Astrocyte (in vitro differentiated cells and primary cell): ENCODE data around the gene CALD1. TPM values are rescaled to one million over a fixed set of nuclear protein-coding genes. Genes with fewer than 3 reads are reported as not detected.

ENCODE experiments used
- DNase-seq: peaks from one replicate; pipeline ENCODE4 v3.0.0-alpha.2; 2010; ENCODE audit warnings: low read depth
- FAIRE-seq: peaks from 2 replicates; lab custom pipeline; 2011; peaks lifted over from hg19 to GRCh38; lab: Jason Lieb, UNC
- H2AFZ ChIP-seq: 2 replicates; pipeline ENCODE4 v1.6.0; 2012; ENCODE audit warnings: low read depth, low read length, inconsistent platforms
- H3K27ac ChIP-seq: 2 replicates; pipeline ENCODE4 v1.5.1; 2011; ENCODE audit warnings: low read depth, low read length, inconsistent platforms
- H3K27me3 ChIP-seq: 2 replicates; pipeline ENCODE4 v1.6.0; 2011; ENCODE audit warnings: low read length, inconsistent platforms; ENCODE audit not compliant: insufficient read depth
- H3K36me3 ChIP-seq: 2 replicates; pipeline ENCODE4 v1.5.1; 2011; ENCODE audit warnings: low read length, inconsistent platforms; ENCODE audit not compliant: insufficient read depth
- H3K4me1 ChIP-seq: 2 replicates; pipeline ENCODE4 v1.5.1; 2011; ENCODE audit warnings: low read length, inconsistent platforms; ENCODE audit not compliant: insufficient read depth
- H3K4me2 ChIP-seq: 2 replicates; pipeline ENCODE4 v1.6.0; 2012; ENCODE audit warnings: low read length, inconsistent platforms
- H3K4me3 ChIP-seq: 2 replicates; pipeline ENCODE4 v1.5.1; 2011; ENCODE audit warnings: low read depth, mild to moderate bottlenecking, low read length, inconsistent platforms; ENCODE audit not compliant: insufficient read depth
- H3K79me2 ChIP-seq: 2 replicates; pipeline ENCODE4 v1.6.0; 2012; ENCODE audit warnings: mild to moderate bottlenecking, low read length, inconsistent platforms; ENCODE audit not compliant: insufficient read depth
- H3K9ac ChIP-seq: 2 replicates; pipeline ENCODE4 v1.6.0; 2012; ENCODE audit warnings: mild to moderate bottlenecking, low read length, inconsistent platforms
- H3K9me3 ChIP-seq: 2 replicates; pipeline ENCODE4 v1.5.1; 2012; ENCODE audit warnings: low read depth, mild to moderate bottlenecking, low read length, inconsistent platforms; ENCODE audit not compliant: insufficient read depth
- H4K20me1 ChIP-seq: 2 replicates; pipeline ENCODE4 v1.6.0; 2012; ENCODE audit warnings: low read length, inconsistent platforms; ENCODE audit not compliant: insufficient read depth
- H3K27ac Mint-ChIP-seq: one replicate; pipeline ENCODE4 v1.8.0; 2021; ENCODE audit warnings: mild to moderate bottlenecking, mixed read lengths; ENCODE audit not compliant: unreplicated experiment
- H3K27me3 Mint-ChIP-seq: one replicate; pipeline ENCODE4 v1.8.0; 2021; ENCODE audit warnings: low read depth, mixed read lengths; ENCODE audit not compliant: unreplicated experiment
- H3K36me3 Mint-ChIP-seq: one replicate; pipeline ENCODE4 v1.8.0; 2021; ENCODE audit warnings: low read depth, mixed read lengths; ENCODE audit not compliant: unreplicated experiment
- H3K4me1 Mint-ChIP-seq: one replicate; pipeline ENCODE4 v1.8.0; 2021; ENCODE audit warnings: low read depth, mixed read lengths; ENCODE audit not compliant: unreplicated experiment
- H3K4me3 Mint-ChIP-seq: one replicate; pipeline ENCODE4 v1.8.0; 2021; ENCODE audit warnings: mild to moderate bottlenecking, moderate library complexity, mixed read lengths; ENCODE audit not compliant: unreplicated experiment
- H3K9me3 Mint-ChIP-seq: one replicate; pipeline ENCODE4 v1.8.0; 2021; ENCODE audit warnings: mild to moderate bottlenecking, mixed read lengths; ENCODE audit not compliant: unreplicated experiment
- EZH2 ChIP-seq: IDR thresholded peaks from 2 replicates; pipeline ENCODE4 v1.6.1; 2012; ENCODE audit warnings: mild to moderate bottlenecking, low read length, inconsistent platforms; ENCODE audit not compliant: insufficient read depth
- total RNA-seq: library from RNA; stranded (reverse); gene quantifications from 2 replicates; pipeline ENCODE4 v1.2.1, GENCODE V29; 2021
- TF ChIP-seq, protein P1 (sequence below): IDR thresholded peaks from 2 replicates; pipeline ENCODE4 v1.5.1; 2011; ENCODE audit warnings: low read depth, mild to moderate bottlenecking, inconsistent platforms, low read length, moderate library complexity; ENCODE audit not compliant: insufficient read depth

CALD1 gene
- total RNA-seq, 1 donor from 2014 or later, result 1,872 TPM

DNA sequence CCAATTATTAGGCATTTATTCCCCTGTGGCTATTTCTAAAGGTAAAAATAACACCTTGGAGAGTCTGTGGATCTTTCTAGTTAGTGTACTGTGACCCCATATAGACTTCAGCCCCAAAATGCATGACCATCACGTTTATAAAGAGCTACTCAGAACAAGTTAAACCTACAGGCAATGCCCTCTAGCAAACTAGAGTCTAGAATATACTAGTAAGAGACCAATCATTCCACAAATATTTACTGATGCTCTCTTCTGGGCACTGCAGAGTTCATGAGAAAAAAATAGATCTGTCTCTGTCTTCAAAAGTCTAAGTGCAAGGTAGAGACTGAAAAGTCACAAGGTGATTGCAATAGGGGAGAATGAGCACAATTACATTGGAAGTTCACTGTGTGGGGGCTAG is 20.5 kb upstream of the CALD1 start:
- H4K20me1 ChIP-seq, result no peaks in the 10 kb centered on the region
- peaks cover 53% of the 10 kb centered on the region for H3K4me1 Mint-ChIP-seq
- no peak overlapping the region for H3K4me3 ChIP-seq
- no peaks in the 10 kb centered on the region for H3K36me3 ChIP-seq
- no peaks in the 10 kb centered on the region for H3K36me3 Mint-ChIP-seq
- no peak for DNase-seq
- H3K27ac Mint-ChIP-seq, result peak overlapping the region; percentile 36
- no peak for TF ChIP-seq EZH2
- TF ChIP-seq, protein P1, sequence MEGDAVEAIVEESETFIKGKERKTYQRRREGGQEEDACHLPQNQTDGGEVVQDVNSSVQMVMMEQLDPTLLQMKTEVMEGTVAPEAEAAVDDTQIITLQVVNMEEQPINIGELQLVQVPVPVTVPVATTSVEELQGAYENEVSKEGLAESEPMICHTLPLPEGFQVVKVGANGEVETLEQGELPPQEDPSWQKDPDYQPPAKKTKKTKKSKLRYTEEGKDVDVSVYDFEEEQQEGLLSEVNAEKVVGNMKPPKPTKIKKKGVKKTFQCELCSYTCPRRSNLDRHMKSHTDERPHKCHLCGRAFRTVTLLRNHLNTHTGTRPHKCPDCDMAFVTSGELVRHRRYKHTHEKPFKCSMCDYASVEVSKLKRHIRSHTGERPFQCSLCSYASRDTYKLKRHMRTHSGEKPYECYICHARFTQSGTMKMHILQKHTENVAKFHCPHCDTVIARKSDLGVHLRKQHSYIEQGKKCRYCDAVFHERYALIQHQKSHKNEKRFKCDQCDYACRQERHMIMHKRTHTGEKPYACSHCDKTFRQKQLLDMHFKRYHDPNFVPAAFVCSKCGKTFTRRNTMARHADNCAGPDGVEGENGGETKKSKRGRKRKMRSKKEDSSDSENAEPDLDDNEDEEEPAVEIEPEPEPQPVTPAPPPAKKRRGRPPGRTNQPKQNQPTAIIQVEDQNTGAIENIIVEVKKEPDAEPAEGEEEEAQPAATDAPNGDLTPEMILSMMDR, result no peak
- H3K9ac ChIP-seq, result no peak overlapping the region
- H2AFZ ChIP-seq, result no peak overlapping the region
- no peaks in the 10 kb centered on the region for H3K27me3 ChIP-seq
- H3K79me2 ChIP-seq, result no peaks in the 10 kb centered on the region
- no peaks in the 10 kb centered on the region for H3K27me3 Mint-ChIP-seq
- H3K27ac ChIP-seq, result no peak overlapping the region
- H3K4me3 Mint-ChIP-seq, result peak overlapping the region; percentile 11
- no peaks in the 10 kb centered on the region for H3K9me3 Mint-ChIP-seq
- no peak for FAIRE-seq
- H3K9me3 ChIP-seq, result no peaks in the 10 kb centered on the region
- no peaks in the 10 kb centered on the region for H3K4me1 ChIP-seq
- no peak overlapping the region for H3K4me2 ChIP-seq

DNA sequence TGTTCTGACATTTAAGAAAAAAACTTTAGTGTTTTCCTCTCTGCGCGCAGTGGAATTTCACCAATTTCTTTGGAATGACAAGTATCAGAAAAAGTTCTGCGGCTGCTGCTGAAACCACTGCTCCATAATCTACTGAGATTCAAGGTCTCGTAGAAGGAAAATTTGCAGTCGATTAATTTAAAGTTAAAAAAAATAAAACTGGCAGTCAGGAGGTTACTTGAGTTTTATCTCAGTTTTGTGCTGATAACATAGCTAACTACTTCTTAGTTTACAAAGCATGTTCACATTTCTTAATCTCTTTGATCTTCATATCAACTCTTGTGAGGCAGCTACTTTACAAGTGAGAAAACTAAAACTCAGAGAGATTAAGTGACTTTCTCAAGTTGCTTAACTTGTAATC is 18.2 kb upstream of the CALD1 start:
- H3K27ac ChIP-seq, result peak overlapping the region; percentile 31
- peak overlapping the region; percentile 24 for H3K9ac ChIP-seq
- no peak for FAIRE-seq
- H3K4me3 ChIP-seq, result no peak overlapping the region
- no peak overlapping the region for H2AFZ ChIP-seq
- peak overlapping the region; percentile 44 for H3K4me2 ChIP-seq
- peak; percentile 61 for DNase-seq
- H3K36me3 ChIP-seq, result no peaks in the 10 kb centered on the region
- no peaks in the 10 kb centered on the region for H3K27me3 Mint-ChIP-seq
- no peaks in the 10 kb centered on the region for H3K4me1 ChIP-seq
- no peaks in the 10 kb centered on the region for H3K27me3 ChIP-seq
- TF ChIP-seq, protein P1, result no peak
- TF ChIP-seq EZH2, result no peak
- H3K4me1 Mint-ChIP-seq, result peaks cover 52% of the 10 kb centered on the region
- no peaks in the 10 kb centered on the region for H4K20me1 ChIP-seq
- H3K79me2 ChIP-seq, result no peaks in the 10 kb centered on the region
- H3K9me3 ChIP-seq, result no peaks in the 10 kb centered on the region
- peak overlapping the region; percentile 60 for H3K4me3 Mint-ChIP-seq
- peaks cover 3% of the 10 kb centered on the region for H3K9me3 Mint-ChIP-seq
- H3K36me3 Mint-ChIP-seq, result peaks cover 9% of the 10 kb centered on the region
- peak overlapping the region; percentile 93 for H3K27ac Mint-ChIP-seq

DNA sequence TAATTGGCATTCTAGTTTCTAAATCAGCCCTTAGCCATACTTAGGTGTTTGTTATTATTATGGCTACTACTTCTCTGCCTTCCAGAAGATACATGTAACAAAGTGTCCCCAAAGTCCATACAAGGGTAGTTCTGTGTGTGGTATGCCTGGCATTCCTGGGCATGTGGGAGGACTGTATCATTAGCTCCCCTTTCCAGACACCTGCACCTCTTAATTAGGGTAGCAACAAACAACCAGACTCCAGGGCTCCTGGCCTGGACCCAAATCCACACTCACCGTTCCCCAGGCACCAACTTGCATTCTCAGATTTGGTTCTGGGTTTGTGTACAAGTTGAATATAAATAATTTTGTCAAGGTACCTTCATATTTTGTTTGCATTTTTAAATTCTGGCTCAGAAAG is 15.5 kb upstream of the CALD1 start:
- no peak for TF ChIP-seq EZH2
- TF ChIP-seq, protein P1, result no peak
- no peaks in the 10 kb centered on the region for H3K9me3 ChIP-seq
- H2AFZ ChIP-seq, result no peak overlapping the region
- peaks cover 57% of the 10 kb centered on the region for H3K4me1 Mint-ChIP-seq
- no peak for FAIRE-seq
- H3K27me3 ChIP-seq, result no peaks in the 10 kb centered on the region
- no peak overlapping the region for H3K4me3 Mint-ChIP-seq
- H3K27me3 Mint-ChIP-seq, result no peaks in the 10 kb centered on the region
- H3K27ac Mint-ChIP-seq, result no peak overlapping the region
- no peaks in the 10 kb centered on the region for H3K79me2 ChIP-seq
- no peak overlapping the region for H3K4me2 ChIP-seq
- no peaks in the 10 kb centered on the region for H3K36me3 ChIP-seq
- no peak overlapping the region for H3K9ac ChIP-seq
- no peaks in the 10 kb centered on the region for H4K20me1 ChIP-seq
- peaks cover 3% of the 10 kb centered on the region for H3K9me3 Mint-ChIP-seq
- no peak for DNase-seq
- no peak overlapping the region for H3K27ac ChIP-seq
- no peak overlapping the region for H3K4me3 ChIP-seq
- peaks cover 11% of the 10 kb centered on the region for H3K4me1 ChIP-seq
- H3K36me3 Mint-ChIP-seq, result peaks cover 13% of the 10 kb centered on the region
